SK-N-SH (cell line): Measurements from ENCODE around the gene ATOSB. TPM values are rescaled to one million over a fixed set of nuclear protein-coding genes. Genes with fewer than 3 reads are reported as not detected.

ENCODE experiments used
- CTCF ChIA-PET: fragments of 300-600, 350-600 bp; formaldehyde crosslinking; extraction: SDS; loops from one replicate; lab custom pipeline; 2021; lab: Yijun Ruan, JAX
- POLR2A ChIA-PET: fragments of 350-600 bp; sonication (Branson Sonifier 250); formaldehyde crosslinking; extraction: SDS; loops from one replicate; lab custom pipeline; 2020; ENCODE audit warnings: antibody characterized with exemption, inconsistent platforms; lab: Yijun Ruan, JAX
- DNase-seq: peaks from one replicate; pipeline ENCODE4 v3.0.0; 2012
- H2AFZ ChIP-seq: fragments of 200-600 bp; sonication (generic); 2 replicates; pipeline ENCODE4 v1.8.1; 2016; ENCODE audit warnings: antibody characterized with exemption, mild to moderate bottlenecking, low read depth
- H3F3A ChIP-seq: fragments of 200-600 bp; sonication (generic); replicated peaks from 2 replicates; pipeline ENCODE3; 2016; ENCODE audit warnings: antibody characterized with exemption, mild to moderate bottlenecking; ENCODE audit not compliant: insufficient read depth
- H3K27ac ChIP-seq, 2 experiments: fragments of 200-500 bp in 1 of 2; fragments of 200-600 bp in 1 of 2; sonication (Bioruptor generic) in 1 of 2; sonication (generic), shearing (Covaris generic) in 1 of 2; 2 replicates each; pipeline versions ENCODE4 v1.5.1 to v1.6.1; 2014 to 2016; ENCODE audit warnings: low read depth in 2 of 2, inconsistent platforms in 1 of 2, low read length in 1 of 2, mild to moderate bottlenecking in 1 of 2, mixed read lengths in 1 of 2
- H3K27me3 ChIP-seq: fragments of 200-600 bp; sonication (generic), shearing (Covaris generic); 2 replicates; pipeline ENCODE4 v1.6.1; 2016; ENCODE audit warnings: mixed run types; ENCODE audit not compliant: insufficient read depth
- H3K36me3 ChIP-seq, 2 experiments: fragments of 200-500 bp in 1 of 2; fragments of 200-600 bp in 1 of 2; sonication (Bioruptor generic) in 1 of 2; sonication (generic) in 1 of 2; replicated peaks in 1 of 2; 2 replicates each; pipeline versions ENCODE3 to v1.5.1; 2014 to 2016; ENCODE audit warnings: low read length in 1 of 2, mild to moderate bottlenecking in 1 of 2; ENCODE audit not compliant: insufficient read depth in 2 of 2, control insufficient read depth in 1 of 2
- H3K4me1 ChIP-seq, 2 experiments: fragments of 200-500 bp in 1 of 2; fragments of 200-600 bp in 1 of 2; sonication (Bioruptor generic) in 1 of 2; sonication (generic), shearing (Covaris generic) in 1 of 2; 2 replicates each; pipeline versions ENCODE4 v1.5.1 to v1.6.1; 2014 to 2016; ENCODE audit warnings: low read depth in 1 of 2, low read length in 1 of 2, mixed run types in 1 of 2; ENCODE audit not compliant: insufficient read depth in 2 of 2, control insufficient read depth in 1 of 2
- H3K4me2 ChIP-seq: fragments of 200-600 bp; sonication (generic), shearing (Covaris generic); 2 replicates; pipeline ENCODE4 v1.6.1; 2017; ENCODE audit warnings: mixed run types
- H3K4me3 ChIP-seq, 2 experiments: fragments of 200-500 bp in 1 of 2; fragments of 200-600 bp in 1 of 2; sonication (Bioruptor generic) in 1 of 2; sonication (generic), shearing (Covaris generic) in 1 of 2; 2 replicates each; pipeline versions ENCODE4 v1.5.1 to v1.8.1; 2014 to 2016; ENCODE audit warnings: low read depth in 2 of 2, inconsistent platforms in 1 of 2, low read length in 1 of 2, mild to moderate bottlenecking in 1 of 2, mixed read lengths in 1 of 2, moderate library complexity in 1 of 2
- H3K79me2 ChIP-seq: fragments of 200-600 bp; sonication (generic); 2 replicates; pipeline ENCODE4 v1.8.1; 2017; ENCODE audit warnings: mild to moderate bottlenecking; ENCODE audit not compliant: insufficient read depth
- H3K9ac ChIP-seq: fragments of 200-600 bp; sonication (generic); 2 replicates; pipeline ENCODE4 v1.6.1; 2017; ENCODE audit warnings: mixed run types
- H3K9me2 ChIP-seq: fragments of 200-600 bp; sonication (generic); 2 replicates; pipeline ENCODE4 v1.6.1; 2017; ENCODE audit warnings: mixed run types
- H3K9me3 ChIP-seq: fragments of 200-600 bp; sonication (generic); 2 replicates; pipeline ENCODE4 v1.6.1; 2017; ENCODE audit warnings: mixed run types, mild to moderate bottlenecking, moderate library complexity
- H4K20me1 ChIP-seq: fragments of 200-600 bp; sonication (generic); 2 replicates; pipeline ENCODE4 v1.6.1; 2017; ENCODE audit warnings: mild to moderate bottlenecking, mixed run types; ENCODE audit not compliant: insufficient read depth
- FOXM1 ChIP-seq: IDR thresholded peaks from 2 replicates; pipeline ENCODE4 v1.4.0; 2012; ENCODE audit warnings: low read depth, mild to moderate bottlenecking
- JUND ChIP-seq: IDR thresholded peaks from 2 replicates; pipeline ENCODE4 v1.4.0; 2012
- MXI1 ChIP-seq: IDR thresholded peaks from 2 replicates; pipeline ENCODE4 v1.6.1; 2012; ENCODE audit warnings: mild to moderate bottlenecking, low read depth, low read length, improper control_type of control experiment
- NRF1 ChIP-seq: IDR thresholded peaks from 2 replicates; pipeline ENCODE4 v1.6.1; 2012; ENCODE audit warnings: low read depth, mild to moderate bottlenecking, low read length
- RCOR1 ChIP-seq: fragments of 150-350 bp; IDR thresholded peaks from 2 replicates; pipeline ENCODE4 v1.6.1; 2017; ENCODE audit warnings: antibody characterized with exemption, low read length
- RFX5 ChIP-seq: IDR thresholded peaks from 2 replicates; pipeline ENCODE4 v1.6.1; 2012; ENCODE audit warnings: mild to moderate bottlenecking, improper control_type of control experiment, low read length
- SIN3A ChIP-seq: IDR thresholded peaks from 2 replicates; pipeline ENCODE4 v1.6.1; 2012; ENCODE audit warnings: low read depth, mild to moderate bottlenecking, low read length, moderate library complexity, borderline replicate concordance
- TAF1 ChIP-seq: IDR thresholded peaks from 2 replicates; pipeline ENCODE4 v1.6.1; 2012; ENCODE audit warnings: low read depth, mild to moderate bottlenecking, low read length, moderate library complexity, borderline replicate concordance
- TCF12 ChIP-seq: IDR thresholded peaks from 2 replicates; pipeline ENCODE4 v1.4.0; 2012
- TEAD4 ChIP-seq: IDR thresholded peaks from 2 replicates; pipeline ENCODE4 v1.4.0; 2012; ENCODE audit warnings: mild to moderate bottlenecking, borderline replicate concordance; ENCODE audit not compliant: insufficient read depth
- YY1 ChIP-seq: IDR thresholded peaks from 2 replicates; pipeline ENCODE4 v1.4.0; 2012; ENCODE audit warnings: low read depth, mild to moderate bottlenecking
- WGBS: methylation state at CpG from one replicate; pipeline ENCODE4 v1.1.6; 2017; ENCODE audit warnings: low lambda C conversion rate; 5-methylcytosine and 5-hydroxymethylcytosine counted together
- polyA plus RNA-seq, 3 experiments: library from polyadenylated mRNA; depleted of rRNA; stranded (reverse); fragments of >200 nt; gene quantifications; 2 replicates each; pipeline ENCODE4 v1.2.3, GENCODE V29; 2012
- TF ChIP-seq, protein P1 (sequence below): fragments of 150-350 bp; IDR thresholded peaks from 2 replicates; pipeline ENCODE4 v1.6.1; 2016; ENCODE audit warnings: mild to moderate bottlenecking, low read depth, low read length
- TF ChIP-seq, protein P2 (sequence below): IDR thresholded peaks from 2 replicates; pipeline ENCODE4 v1.4.0; 2012; ENCODE audit warnings: low read depth, borderline replicate concordance
- TF ChIP-seq, protein P3 (sequence below): IDR thresholded peaks from 2 replicates; pipeline ENCODE4; 2012
- TF ChIP-seq, protein P4 (sequence below): IDR thresholded peaks from 2 replicates; pipeline ENCODE4 v1.6.1; 2012; ENCODE audit warnings: mild to moderate bottlenecking, low read depth, low read length, moderate library complexity
- TF ChIP-seq, protein P5 (sequence below): IDR thresholded peaks from 2 replicates; pipeline ENCODE4 v1.4.0; 2012; ENCODE audit warnings: low read depth
- TF ChIP-seq, protein P6 (sequence below): fragments of 200-600 bp; sonication (generic); IDR thresholded peaks from 2 replicates; pipeline ENCODE4 v1.6.1; 2017; ENCODE audit warnings: antibody characterized with exemption, mild to moderate bottlenecking, moderate library complexity

Gene ATOSB
- polyA plus RNA-seq, 1 of the 3 experiments (the other 2 are of a cell fraction), result 42.6 TPM

DNA sequence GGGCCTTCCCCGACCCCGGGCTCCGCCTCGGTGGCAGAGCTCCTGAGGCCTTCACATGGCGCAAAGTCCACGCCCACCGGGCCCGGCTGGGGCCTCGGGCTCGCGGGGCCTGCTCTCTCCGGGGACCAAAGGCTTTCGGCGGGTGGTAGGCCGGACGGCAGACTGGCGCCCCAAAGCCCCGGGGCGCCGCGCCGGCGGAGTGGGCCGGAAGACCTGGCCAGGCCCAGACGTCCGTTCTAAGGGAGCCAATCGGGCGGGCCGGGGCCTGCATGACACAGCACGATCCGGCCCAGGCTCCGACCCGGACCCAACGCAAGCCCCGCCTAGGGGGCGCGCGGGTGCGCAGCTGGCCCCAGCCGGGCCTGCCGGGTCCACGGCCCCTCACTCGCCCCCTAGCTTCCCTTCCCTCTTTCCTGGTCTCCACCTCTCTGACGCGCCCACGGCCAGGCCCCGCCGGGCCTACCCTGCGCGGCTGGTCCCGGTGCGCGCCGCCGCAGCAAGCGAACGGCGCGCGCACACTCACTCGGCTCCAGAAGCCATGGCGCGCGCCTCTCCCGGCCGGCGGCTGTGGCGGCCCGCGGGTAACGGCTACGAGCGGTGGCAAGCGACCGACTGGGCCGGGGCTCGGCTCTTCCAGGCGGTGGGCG, 43.7 kb downstream of the ATOSB start:
- POLR2A ChIA-PET, result interaction anchor here (0.6 to 2.6 kb wide), 18 partner anchors 8 to 501 kb away, joined by 3 to 16 read pairs (median 4); partner anchors contain the start of genes DNAJB5, FANCG, PIGO and STOML2
- Histone ChIP-seq H3K9me2 (no peaks in the 10 kb centered on the region), H3K4me3 (peak overlapping the region; percentile 89 to 97), H3F3A (peaks cover 24% of the 10 kb centered on the region), H3K9me3 (no peaks in the 10 kb centered on the region), H3K79me2 (peaks cover 54% of the 10 kb centered on the region), H3K27me3 (no peaks in the 10 kb centered on the region), H3K4me2 (peak overlapping the region; percentile 95), H3K36me3 (peaks cover 30 to 48% of the 10 kb centered on the region in 2 experiments), H2AFZ (no peak overlapping the region; the same call in 1 of the 2 replicates), H3K27ac (peak overlapping the region; percentile 97 to 100), H3K9ac (peak overlapping the region; percentile 100), H4K20me1 (peaks cover 54% of the 10 kb centered on the region), H3K4me1 (peaks cover 21 to 22% of the 10 kb centered on the region in 2 experiments)
- TF ChIP-seq TCF12 (no peak), JUND (peak; percentile 5; the same call in 1 of the 2 replicates), SIN3A (peak; percentile 83; the same call in 1 of the 2 replicates), RFX5 (peak; percentile 78), TAF1 (0 out of 2 replicates have a peak, but pooled peaks have one; percentile 40), YY1 (peak; percentile 28; the same call in 1 of the 2 replicates), TEAD4 (no peak), MXI1 (peak; percentile 84), FOXM1 (no peak), RCOR1 (no peak), NRF1 (peak; percentile 41)
- TF ChIP-seq, protein P1, sequence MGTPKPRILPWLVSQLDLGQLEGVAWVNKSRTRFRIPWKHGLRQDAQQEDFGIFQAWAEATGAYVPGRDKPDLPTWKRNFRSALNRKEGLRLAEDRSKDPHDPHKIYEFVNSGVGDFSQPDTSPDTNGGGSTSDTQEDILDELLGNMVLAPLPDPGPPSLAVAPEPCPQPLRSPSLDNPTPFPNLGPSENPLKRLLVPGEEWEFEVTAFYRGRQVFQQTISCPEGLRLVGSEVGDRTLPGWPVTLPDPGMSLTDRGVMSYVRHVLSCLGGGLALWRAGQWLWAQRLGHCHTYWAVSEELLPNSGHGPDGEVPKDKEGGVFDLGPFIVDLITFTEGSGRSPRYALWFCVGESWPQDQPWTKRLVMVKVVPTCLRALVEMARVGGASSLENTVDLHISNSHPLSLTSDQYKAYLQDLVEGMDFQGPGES, result no peak
- TF ChIP-seq, protein P2, sequence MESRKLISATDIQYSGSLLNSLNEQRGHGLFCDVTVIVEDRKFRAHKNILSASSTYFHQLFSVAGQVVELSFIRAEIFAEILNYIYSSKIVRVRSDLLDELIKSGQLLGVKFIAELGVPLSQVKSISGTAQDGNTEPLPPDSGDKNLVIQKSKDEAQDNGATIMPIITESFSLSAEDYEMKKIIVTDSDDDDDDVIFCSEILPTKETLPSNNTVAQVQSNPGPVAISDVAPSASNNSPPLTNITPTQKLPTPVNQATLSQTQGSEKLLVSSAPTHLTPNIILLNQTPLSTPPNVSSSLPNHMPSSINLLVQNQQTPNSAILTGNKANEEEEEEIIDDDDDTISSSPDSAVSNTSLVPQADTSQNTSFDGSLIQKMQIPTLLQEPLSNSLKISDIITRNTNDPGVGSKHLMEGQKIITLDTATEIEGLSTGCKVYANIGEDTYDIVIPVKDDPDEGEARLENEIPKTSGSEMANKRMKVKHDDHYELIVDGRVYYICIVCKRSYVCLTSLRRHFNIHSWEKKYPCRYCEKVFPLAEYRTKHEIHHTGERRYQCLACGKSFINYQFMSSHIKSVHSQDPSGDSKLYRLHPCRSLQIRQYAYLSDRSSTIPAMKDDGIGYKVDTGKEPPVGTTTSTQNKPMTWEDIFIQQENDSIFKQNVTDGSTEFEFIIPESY, result no peak
- TF ChIP-seq, protein P3, sequence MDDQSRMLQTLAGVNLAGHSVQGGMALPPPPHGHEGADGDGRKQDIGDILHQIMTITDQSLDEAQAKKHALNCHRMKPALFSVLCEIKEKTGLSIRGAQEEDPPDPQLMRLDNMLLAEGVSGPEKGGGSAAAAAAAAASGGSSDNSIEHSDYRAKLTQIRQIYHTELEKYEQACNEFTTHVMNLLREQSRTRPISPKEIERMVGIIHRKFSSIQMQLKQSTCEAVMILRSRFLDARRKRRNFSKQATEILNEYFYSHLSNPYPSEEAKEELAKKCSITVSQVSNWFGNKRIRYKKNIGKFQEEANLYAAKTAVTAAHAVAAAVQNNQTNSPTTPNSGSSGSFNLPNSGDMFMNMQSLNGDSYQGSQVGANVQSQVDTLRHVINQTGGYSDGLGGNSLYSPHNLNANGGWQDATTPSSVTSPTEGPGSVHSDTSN, result no peak
- TF ChIP-seq, protein P4, sequence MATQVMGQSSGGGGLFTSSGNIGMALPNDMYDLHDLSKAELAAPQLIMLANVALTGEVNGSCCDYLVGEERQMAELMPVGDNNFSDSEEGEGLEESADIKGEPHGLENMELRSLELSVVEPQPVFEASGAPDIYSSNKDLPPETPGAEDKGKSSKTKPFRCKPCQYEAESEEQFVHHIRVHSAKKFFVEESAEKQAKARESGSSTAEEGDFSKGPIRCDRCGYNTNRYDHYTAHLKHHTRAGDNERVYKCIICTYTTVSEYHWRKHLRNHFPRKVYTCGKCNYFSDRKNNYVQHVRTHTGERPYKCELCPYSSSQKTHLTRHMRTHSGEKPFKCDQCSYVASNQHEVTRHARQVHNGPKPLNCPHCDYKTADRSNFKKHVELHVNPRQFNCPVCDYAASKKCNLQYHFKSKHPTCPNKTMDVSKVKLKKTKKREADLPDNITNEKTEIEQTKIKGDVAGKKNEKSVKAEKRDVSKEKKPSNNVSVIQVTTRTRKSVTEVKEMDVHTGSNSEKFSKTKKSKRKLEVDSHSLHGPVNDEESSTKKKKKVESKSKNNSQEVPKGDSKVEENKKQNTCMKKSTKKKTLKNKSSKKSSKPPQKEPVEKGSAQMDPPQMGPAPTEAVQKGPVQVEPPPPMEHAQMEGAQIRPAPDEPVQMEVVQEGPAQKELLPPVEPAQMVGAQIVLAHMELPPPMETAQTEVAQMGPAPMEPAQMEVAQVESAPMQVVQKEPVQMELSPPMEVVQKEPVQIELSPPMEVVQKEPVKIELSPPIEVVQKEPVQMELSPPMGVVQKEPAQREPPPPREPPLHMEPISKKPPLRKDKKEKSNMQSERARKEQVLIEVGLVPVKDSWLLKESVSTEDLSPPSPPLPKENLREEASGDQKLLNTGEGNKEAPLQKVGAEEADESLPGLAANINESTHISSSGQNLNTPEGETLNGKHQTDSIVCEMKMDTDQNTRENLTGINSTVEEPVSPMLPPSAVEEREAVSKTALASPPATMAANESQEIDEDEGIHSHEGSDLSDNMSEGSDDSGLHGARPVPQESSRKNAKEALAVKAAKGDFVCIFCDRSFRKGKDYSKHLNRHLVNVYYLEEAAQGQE, result 0 out of 2 replicates have a peak, but pooled peaks have one; percentile 4
- TF ChIP-seq, protein P5, sequence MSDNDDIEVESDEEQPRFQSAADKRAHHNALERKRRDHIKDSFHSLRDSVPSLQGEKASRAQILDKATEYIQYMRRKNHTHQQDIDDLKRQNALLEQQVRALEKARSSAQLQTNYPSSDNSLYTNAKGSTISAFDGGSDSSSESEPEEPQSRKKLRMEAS, result peak; percentile 42; the same call in 1 of the 2 replicates
- TF ChIP-seq, protein P6, sequence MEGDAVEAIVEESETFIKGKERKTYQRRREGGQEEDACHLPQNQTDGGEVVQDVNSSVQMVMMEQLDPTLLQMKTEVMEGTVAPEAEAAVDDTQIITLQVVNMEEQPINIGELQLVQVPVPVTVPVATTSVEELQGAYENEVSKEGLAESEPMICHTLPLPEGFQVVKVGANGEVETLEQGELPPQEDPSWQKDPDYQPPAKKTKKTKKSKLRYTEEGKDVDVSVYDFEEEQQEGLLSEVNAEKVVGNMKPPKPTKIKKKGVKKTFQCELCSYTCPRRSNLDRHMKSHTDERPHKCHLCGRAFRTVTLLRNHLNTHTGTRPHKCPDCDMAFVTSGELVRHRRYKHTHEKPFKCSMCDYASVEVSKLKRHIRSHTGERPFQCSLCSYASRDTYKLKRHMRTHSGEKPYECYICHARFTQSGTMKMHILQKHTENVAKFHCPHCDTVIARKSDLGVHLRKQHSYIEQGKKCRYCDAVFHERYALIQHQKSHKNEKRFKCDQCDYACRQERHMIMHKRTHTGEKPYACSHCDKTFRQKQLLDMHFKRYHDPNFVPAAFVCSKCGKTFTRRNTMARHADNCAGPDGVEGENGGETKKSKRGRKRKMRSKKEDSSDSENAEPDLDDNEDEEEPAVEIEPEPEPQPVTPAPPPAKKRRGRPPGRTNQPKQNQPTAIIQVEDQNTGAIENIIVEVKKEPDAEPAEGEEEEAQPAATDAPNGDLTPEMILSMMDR, result peak; percentile 43
- 0% methylated on average over 18 of the region's 79 CpGs for WGBS
- DNase-seq, result peak; percentile 92
- CTCF ChIA-PET, result interaction anchor here (1.0 to 3.2 kb wide), 7 partner anchors 9 to 80 kb away, joined by 3 to 19 read pairs (median 4); partner anchors contain the start of genes FANCG and PIGO
